Activated CD4-positive, alpha-beta T cell treated with anti-CD3 and anti-CD28 coated beads, Interleukin-2, amount 10 ng/mL, durations not matched to agents 24 days and 14 days (primary cell): Measurements from ENCODE around the gene FRMD4A. TPM values are rescaled to one million over a fixed set of nuclear protein-coding genes. Genes with fewer than 3 reads are reported as not detected.

ENCODE experiments used
- DNase-seq: peaks from one replicate; pipeline ENCODE4 v3.0.0; 2022
- H3K27ac Mint-ChIP-seq: one replicate; pipeline ENCODE4 v1.8.0; 2022; ENCODE audit warnings: mild to moderate bottlenecking, mixed read lengths
- H3K27me3 Mint-ChIP-seq: one replicate; pipeline ENCODE4 v1.8.0; 2022; ENCODE audit warnings: mixed read lengths
- H3K36me3 Mint-ChIP-seq: one replicate; pipeline ENCODE4 v1.8.0; 2022; ENCODE audit warnings: low read depth, mild to moderate bottlenecking, mixed read lengths
- H3K4me1 Mint-ChIP-seq: one replicate; pipeline ENCODE4 v1.8.0; 2021; ENCODE audit warnings: mixed read lengths
- H3K4me3 Mint-ChIP-seq: one replicate; pipeline ENCODE4 v1.8.0; 2022; ENCODE audit warnings: mild to moderate bottlenecking, moderate library complexity, mixed read lengths
- H3K9me3 Mint-ChIP-seq: one replicate; pipeline ENCODE4 v1.8.0; 2021; ENCODE audit warnings: mixed read lengths
- intact Hi-C: fragments of 100-400 bp; cut with micrococcal nuclease; formaldehyde crosslinking; loops from one replicate; pipeline ENCODE4 v1.15.1; 2023
- total RNA-seq: library from RNA; stranded (reverse); gene quantifications from 2 replicates; pipeline ENCODE4 v1.2.3, GENCODE V29; 2022

Gene FRMD4A
- total RNA-seq, 1 donor from 2014 or later: 0.98 TPM

GRCh38 chr10:13695588-13695987, 635.1 kb downstream of the FRMD4A start:
- peaks cover 2% of the 10 kb centered on the region for H3K27me3 Mint-ChIP-seq
- no peak overlapping the region for H3K27ac Mint-ChIP-seq
- H3K4me1 Mint-ChIP-seq: no peaks in the 10 kb centered on the region
- no peak for DNase-seq
- intact Hi-C loops: no loop called here
- H3K36me3 Mint-ChIP-seq: no peaks in the 10 kb centered on the region
- no peaks in the 10 kb centered on the region for H3K9me3 Mint-ChIP-seq
- H3K4me3 Mint-ChIP-seq: no peak overlapping the region

- H3K27ac Mint-ChIP-seq: no peak overlapping the region
- H3K4me1 Mint-ChIP-seq: no peaks in the 10 kb centered on the region
- intact Hi-C loops: no loop called here
- H3K4me3 Mint-ChIP-seq: no peak overlapping the region
- no peaks in the 10 kb centered on the region for H3K9me3 Mint-ChIP-seq
- peaks cover 2% of the 10 kb centered on the region for H3K27me3 Mint-ChIP-seq
- H3K36me3 Mint-ChIP-seq: no peaks in the 10 kb centered on the region
- DNase-seq: no peak
These were observed 636.7 kb downstream of the FRMD4A start for GRCh38 chr10:13693783-13694700.

DNA sequence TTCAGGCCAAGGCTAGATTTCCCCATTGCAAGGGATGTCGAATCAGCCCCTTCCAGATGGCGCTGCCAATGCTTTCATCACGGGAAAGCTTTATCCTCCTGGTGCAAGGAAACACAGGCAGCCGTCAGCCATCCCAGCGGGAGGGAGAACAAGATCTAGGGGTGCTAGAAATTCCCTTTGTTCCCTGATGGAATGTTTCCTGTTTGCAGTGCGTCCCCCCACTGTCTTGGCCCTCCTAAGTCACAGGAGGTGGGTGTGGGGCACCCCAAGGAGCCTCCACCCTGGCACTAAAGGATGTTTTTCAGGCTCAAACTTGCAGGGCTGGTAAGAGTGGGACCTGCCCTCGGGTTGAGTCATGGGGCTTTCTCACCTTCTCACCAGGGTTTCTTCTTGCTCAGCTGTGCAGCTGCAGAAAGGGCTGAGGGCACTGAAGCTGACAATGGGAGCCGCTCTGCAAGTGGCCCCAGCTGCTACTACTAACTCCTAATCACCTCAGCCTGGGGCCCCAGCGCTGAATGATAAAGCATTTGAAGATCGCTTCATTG, 640.4 kb downstream of the FRMD4A start:
- no peak for DNase-seq
- no peaks in the 10 kb centered on the region for H3K36me3 Mint-ChIP-seq
- H3K4me3 Mint-ChIP-seq: no peak overlapping the region
- no peaks in the 10 kb centered on the region for H3K9me3 Mint-ChIP-seq
- intact Hi-C loops: no loop called here
- H3K27ac Mint-ChIP-seq: no peak overlapping the region
- no peaks in the 10 kb centered on the region for H3K4me1 Mint-ChIP-seq
- H3K27me3 Mint-ChIP-seq: no peaks in the 10 kb centered on the region

DNA sequence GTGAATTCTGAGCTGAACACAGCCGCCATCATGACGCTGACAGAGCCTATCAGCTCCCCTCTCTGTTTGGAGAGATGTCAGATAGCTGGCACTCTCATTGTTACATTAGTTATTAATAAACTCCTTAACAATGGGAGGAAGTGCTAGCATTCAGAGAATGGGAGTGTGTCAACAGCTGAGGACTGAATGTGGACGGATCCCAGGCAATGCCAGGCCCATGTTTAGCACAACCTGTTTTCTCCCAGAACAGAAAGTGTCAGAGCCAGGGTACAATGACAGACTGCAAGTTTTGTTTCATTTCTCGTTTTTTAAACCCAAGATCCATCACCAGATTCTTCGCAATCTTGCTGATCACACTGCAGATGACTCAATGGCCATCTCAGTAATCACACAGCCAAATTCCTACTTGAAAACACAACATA, 644.4 kb downstream of the FRMD4A start:
- Mint-ChIP-seq H3K27me3 (no peaks in the 10 kb centered on the region), H3K4me3 (no peak overlapping the region), H3K27ac (no peak overlapping the region), H3K36me3 (no peaks in the 10 kb centered on the region), H3K4me1 (no peaks in the 10 kb centered on the region), H3K9me3 (no peaks in the 10 kb centered on the region)
- intact Hi-C loops: no loop called here
- no peak for DNase-seq

- intact Hi-C loops: no loop called here
- no peak for DNase-seq
- Mint-ChIP-seq H3K27me3 (no peaks in the 10 kb centered on the region), H3K27ac (no peak overlapping the region), H3K36me3 (no peaks in the 10 kb centered on the region), H3K4me3 (no peak overlapping the region), H3K4me1 (no peaks in the 10 kb centered on the region), H3K9me3 (no peaks in the 10 kb centered on the region)
These were observed 644.8 kb downstream of the FRMD4A start for GRCh38 chr10:13685885-13686284.

GRCh38 chr10:13684806-13685482, 645.8 kb downstream of the FRMD4A start:
- H3K4me3 Mint-ChIP-seq: no peak overlapping the region
- H3K36me3 Mint-ChIP-seq: no peaks in the 10 kb centered on the region
- H3K9me3 Mint-ChIP-seq: no peaks in the 10 kb centered on the region
- no peaks in the 10 kb centered on the region for H3K27me3 Mint-ChIP-seq
- intact Hi-C loops: no loop called here
- H3K4me1 Mint-ChIP-seq: no peaks in the 10 kb centered on the region
- DNase-seq: no peak
- H3K27ac Mint-ChIP-seq: no peak overlapping the region

- H3K27me3 Mint-ChIP-seq: no peaks in the 10 kb centered on the region
- H3K4me3 Mint-ChIP-seq: no peak overlapping the region
- no peak for DNase-seq
- H3K27ac Mint-ChIP-seq: no peak overlapping the region
- no peaks in the 10 kb centered on the region for H3K9me3 Mint-ChIP-seq
- intact Hi-C loops: no loop called here
- no peaks in the 10 kb centered on the region for H3K36me3 Mint-ChIP-seq
- H3K4me1 Mint-ChIP-seq: no peaks in the 10 kb centered on the region
These were observed 646.4 kb downstream of the FRMD4A start for GRCh38 chr10:13684252-13684791.

DNA sequence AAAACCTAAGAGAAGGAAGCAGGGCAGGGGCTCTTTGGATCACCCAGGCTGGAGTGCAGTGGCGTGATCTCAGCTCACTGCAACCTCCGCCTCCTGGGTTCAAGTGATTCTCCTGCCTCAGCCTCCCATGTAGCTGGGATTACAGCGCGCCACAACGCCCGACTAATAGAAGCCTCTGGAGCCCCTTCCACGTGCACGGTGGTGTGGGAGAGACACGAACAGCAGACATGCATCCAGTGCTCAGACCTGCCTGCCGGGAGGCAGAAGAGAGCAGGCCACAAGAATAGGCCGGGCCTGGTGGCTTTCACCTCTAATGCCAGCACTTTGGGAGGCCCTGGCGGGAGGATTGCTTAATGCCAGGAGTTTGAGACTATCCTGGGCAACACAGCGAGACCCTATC, 647.7 kb downstream of the FRMD4A start:
- Mint-ChIP-seq H3K27me3 (no peaks in the 10 kb centered on the region), H3K27ac (no peak overlapping the region), H3K4me1 (no peaks in the 10 kb centered on the region), H3K9me3 (no peaks in the 10 kb centered on the region), H3K36me3 (no peaks in the 10 kb centered on the region), H3K4me3 (no peak overlapping the region)
- DNase-seq: no peak
- intact Hi-C loops: no loop called here

GRCh38 chr10:13681960-13682359, 648.8 kb downstream of the FRMD4A start:
- H3K36me3 Mint-ChIP-seq: no peaks in the 10 kb centered on the region
- no peak overlapping the region for H3K4me3 Mint-ChIP-seq
- DNase-seq: no peak
- H3K27me3 Mint-ChIP-seq: no peaks in the 10 kb centered on the region
- H3K9me3 Mint-ChIP-seq: no peaks in the 10 kb centered on the region
- intact Hi-C loops: no loop called here
- H3K4me1 Mint-ChIP-seq: no peaks in the 10 kb centered on the region
- H3K27ac Mint-ChIP-seq: no peak overlapping the region

- Mint-ChIP-seq H3K4me3 (no peak overlapping the region), H3K4me1 (no peaks in the 10 kb centered on the region), H3K9me3 (no peaks in the 10 kb centered on the region), H3K27ac (no peak overlapping the region), H3K27me3 (no peaks in the 10 kb centered on the region), H3K36me3 (no peaks in the 10 kb centered on the region)
- no peak for DNase-seq
- intact Hi-C loops: no loop called here
These were observed 649.2 kb downstream of the FRMD4A start for GRCh38 chr10:13681528-13681927.

DNA sequence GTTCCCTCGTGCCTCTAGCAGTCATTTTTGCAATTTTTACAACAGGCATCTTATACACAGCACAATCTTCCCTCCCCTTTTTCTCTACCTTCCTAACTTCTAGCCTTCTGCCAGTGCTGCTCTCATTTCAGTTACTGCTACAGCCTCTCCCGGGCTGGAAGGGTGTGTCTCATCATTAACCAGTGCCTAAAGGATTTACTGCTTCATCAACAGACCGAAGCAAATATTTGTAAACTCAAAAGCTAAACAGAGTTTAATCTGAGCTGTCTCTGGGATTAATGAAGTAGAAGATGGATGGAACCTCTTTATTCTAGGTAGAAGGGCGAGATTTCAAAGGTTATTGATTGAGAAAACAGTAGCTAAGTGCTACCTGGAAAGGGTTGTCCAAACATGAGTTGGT, 649.6 kb downstream of the FRMD4A start:
- H3K27ac Mint-ChIP-seq: no peak overlapping the region
- no peaks in the 10 kb centered on the region for H3K4me1 Mint-ChIP-seq
- H3K4me3 Mint-ChIP-seq: no peak overlapping the region
- H3K9me3 Mint-ChIP-seq: no peaks in the 10 kb centered on the region
- H3K36me3 Mint-ChIP-seq: no peaks in the 10 kb centered on the region
- H3K27me3 Mint-ChIP-seq: no peaks in the 10 kb centered on the region
- no peak for DNase-seq
- intact Hi-C loops: no loop called here

GRCh38 chr10:13678101-13678843, 652.5 kb downstream of the FRMD4A start:
- no peak overlapping the region for H3K27ac Mint-ChIP-seq
- H3K4me3 Mint-ChIP-seq: no peak overlapping the region
- intact Hi-C loops: no loop called here
- no peak for DNase-seq
- no peaks in the 10 kb centered on the region for H3K9me3 Mint-ChIP-seq
- H3K36me3 Mint-ChIP-seq: no peaks in the 10 kb centered on the region
- H3K27me3 Mint-ChIP-seq: no peaks in the 10 kb centered on the region
- H3K4me1 Mint-ChIP-seq: no peaks in the 10 kb centered on the region

- no peak overlapping the region for H3K4me3 Mint-ChIP-seq
- no peak for DNase-seq
- intact Hi-C loops: no loop called here
- no peaks in the 10 kb centered on the region for H3K27me3 Mint-ChIP-seq
- H3K4me1 Mint-ChIP-seq: no peaks in the 10 kb centered on the region
- no peaks in the 10 kb centered on the region for H3K36me3 Mint-ChIP-seq
- H3K9me3 Mint-ChIP-seq: no peaks in the 10 kb centered on the region
- no peak overlapping the region for H3K27ac Mint-ChIP-seq
These were observed 655.8 kb downstream of the FRMD4A start for GRCh38 chr10:13674645-13675588.
